GM20431 (cell line): ENCODE data around the gene ADAMTSL4.

Source experiments
- in situ Hi-C: fragments of 300-500 bp; cut with MseI, MboI; formaldehyde crosslinking; loops from one replicate; pipeline ENCODE4 v1.15.0; 2020; ENCODE audit warnings: low sequenced_read_pairs; ENCODE audit not compliant: unreplicated experiment

ADAMTSL4 gene

DNA sequence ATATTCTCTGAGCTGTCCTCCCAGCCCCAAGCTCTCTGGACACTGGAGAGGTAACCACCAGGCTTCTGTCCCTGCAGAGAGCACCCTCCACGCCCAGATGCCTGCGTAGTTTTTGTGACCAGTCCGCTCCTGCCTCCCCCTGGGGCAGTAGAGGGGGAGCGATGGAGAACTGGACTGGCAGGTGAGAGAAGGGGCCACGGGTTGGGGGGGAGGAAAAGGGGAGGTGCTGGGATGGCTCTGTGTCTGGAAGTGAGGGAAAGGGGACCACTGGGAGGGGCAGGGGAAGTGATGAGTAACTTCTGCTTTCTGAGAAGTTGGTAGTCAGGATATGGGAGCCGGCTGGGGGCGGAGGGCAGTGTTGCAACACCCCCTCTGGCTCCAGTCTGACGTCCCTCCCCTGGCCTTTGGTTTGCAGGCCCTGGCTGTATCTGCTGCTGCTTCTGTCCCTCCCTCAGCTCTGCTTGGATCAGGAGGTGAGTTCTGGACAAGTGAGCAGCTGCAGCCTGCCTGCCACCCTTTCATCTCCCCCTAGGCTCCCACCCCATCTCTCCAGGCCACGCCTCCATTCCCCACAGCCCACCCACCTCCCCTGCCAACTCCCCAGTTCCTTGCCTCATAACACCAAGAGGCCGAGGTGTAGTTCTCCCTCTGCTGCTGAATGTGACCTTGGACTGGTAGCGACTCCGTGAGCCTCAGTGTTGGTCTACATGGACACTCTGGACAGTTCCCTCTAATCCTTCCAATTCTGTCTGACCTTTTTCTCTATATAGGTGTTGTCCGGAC lies 3.1 kb downstream of the ADAMTSL4 start:
- in situ Hi-C loops: no loop called here

DNA sequence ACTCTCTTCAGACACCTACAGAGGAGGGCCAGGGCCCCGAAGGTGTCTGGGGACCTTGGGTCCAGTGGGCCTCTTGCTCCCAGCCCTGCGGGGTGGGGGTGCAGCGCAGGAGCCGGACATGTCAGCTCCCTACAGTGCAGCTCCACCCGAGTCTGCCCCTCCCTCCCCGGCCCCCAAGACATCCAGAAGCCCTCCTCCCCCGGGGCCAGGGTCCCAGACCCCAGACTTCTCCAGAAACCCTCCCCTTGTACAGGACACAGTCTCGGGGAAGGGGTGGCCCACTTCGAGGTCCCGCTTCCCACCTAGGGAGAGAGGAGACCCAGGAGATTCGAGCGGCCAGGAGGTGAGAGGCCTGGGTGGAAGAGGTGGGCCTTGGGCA lies 3.7 kb downstream of the ADAMTSL4 start:
- in situ Hi-C loops: no loop called here

DNA sequence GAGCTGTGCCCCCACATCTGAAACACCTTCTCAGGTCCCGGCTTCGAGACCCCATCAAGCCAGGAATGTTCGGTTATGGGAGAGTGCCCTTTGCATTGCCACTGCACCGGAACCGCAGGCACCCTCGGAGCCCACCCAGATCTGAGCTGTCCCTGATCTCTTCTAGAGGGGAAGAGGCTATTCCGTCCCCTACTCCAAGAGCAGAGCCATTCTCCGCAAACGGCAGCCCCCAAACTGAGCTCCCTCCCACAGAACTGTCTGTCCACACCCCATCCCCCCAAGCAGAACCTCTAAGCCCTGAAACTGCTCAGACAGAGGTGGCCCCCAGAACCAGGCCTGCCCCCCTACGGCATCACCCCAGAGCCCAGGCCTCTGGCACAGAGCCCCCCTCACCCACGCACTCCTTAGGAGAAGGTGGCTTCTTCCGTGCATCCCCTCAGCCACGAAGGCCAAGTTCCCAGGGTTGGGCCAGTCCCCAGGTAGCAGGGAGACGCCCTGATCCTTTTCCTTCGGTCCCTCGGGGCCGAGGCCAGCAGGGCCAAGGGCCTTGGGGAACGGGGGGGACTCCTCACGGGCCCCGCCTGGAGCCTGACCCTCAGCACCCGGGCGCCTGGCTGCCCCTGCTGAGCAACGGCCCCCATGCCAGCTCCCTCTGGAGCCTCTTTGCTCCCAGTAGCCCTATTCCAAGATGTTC lies 4.3 kb downstream of the ADAMTSL4 start:
- in situ Hi-C loops: no loop called here

DNA sequence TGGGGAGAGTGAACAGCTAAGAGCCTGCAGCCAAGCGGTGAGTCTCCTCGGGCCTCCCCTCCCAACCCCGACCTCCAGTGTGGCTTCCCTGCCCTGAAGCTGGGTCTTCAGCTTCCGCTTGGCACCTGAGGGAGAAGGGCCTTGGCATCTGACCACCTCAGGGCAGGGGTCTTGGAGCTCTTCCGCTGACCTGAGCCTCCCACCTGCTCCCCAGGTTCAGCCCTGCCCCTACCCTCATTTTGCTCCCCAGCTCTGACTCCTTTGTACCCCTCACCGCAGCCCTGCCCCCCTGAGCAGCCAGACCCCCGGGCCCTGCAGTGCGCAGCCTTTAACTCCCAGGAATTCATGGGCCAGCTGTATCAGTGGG lies 4.9 kb downstream of the ADAMTSL4 start:
- in situ Hi-C loops: no loop called here

DNA sequence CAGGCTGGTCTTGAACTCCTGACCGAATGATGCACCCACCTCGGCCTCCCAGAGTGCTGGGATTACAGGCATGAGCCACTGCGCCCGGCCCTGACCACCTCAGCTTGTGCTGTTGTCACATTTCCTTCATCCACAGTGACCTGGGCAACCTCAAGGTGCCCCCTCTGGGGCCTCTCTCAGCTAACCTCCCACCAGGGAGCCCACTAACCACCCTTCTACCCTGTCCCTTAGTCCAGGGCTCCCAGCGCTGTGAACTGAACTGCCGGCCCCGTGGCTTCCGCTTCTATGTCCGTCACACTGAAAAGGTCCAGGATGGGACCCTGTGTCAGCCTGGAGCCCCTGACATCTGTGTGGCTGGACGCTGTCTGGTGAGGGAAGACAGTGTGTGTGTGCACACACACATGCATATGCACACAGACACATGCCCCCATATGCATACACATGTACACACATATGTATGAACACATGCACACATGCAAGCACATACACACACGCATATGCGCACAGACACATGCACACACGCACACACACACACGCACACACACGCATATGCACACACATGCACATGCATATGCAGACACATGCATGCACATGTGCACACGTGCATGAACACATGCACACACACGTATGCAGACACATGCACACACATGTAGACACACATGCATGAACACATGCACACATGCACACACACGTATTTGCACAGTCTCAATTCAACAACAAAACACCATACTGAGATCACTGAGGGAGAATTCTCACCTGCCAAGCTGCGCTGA lies 6.2 kb downstream of the ADAMTSL4 start:
- in situ Hi-C loops: no loop called here

DNA sequence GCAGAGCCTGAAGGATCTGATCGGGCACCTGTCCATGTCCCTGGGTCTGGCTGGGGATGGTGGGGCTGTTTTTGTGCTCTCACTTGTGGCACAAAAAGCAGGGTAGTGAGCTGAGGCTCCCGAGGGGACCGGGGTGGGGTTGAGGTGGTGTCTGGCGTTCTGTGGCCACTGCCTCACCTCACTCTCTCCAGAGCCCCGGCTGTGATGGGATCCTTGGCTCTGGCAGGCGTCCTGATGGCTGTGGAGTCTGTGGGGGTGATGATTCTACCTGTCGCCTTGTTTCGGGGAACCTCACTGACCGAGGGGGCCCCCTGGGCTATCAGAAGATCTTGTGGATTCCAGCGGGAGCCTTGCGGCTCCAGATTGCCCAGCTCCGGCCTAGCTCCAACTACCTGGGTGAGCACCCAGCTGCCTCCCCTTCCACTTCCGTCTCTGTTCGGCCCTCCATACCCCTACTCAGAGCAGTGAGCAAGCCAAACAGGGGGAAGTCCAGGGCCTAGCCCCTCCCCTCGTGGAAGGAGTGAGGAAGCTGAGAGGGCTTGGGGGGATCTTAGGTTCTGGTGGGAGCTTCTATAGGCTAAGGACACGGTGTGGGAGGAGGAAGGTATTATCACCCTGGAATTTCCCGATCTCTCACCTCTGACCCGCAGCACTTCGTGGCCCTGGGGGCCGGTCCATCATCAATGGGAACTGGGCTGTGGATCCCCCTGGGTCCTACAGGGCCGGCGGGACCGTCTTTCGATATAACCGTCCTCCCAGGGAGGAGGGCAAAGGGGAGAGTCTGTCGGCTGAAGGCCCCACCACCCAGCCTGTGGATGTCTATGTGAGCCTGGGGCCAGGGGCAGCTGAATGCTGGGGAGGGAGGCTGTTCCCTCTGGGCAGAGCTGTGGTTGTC lies 7.0 kb downstream of the ADAMTSL4 start:
- in situ Hi-C loops: no loop called here

DNA sequence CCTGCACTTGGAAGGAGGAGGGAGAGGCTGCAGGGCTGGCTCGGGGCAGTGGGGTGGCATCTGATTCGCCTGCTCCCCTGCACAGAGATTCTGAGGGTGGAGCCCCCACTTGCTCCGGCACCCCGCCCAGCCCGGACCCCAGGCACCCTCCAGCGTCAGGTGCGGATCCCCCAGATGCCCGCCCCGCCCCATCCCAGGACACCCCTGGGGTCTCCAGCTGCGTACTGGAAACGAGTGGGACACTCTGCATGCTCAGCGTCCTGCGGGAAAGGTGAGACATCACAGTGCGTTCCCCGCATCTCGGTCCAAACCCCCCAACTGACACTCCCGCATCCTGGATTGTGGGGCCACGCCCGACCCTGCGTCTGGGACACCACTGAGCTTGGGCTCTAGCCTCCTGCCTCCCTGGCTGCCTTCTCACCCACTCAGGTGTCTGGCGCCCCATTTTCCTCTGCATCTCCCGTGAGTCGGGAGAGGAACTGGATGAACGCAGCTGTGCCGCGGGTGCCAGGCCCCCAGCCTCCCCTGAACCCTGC lies 7.9 kb downstream of the ADAMTSL4 start:
- in situ Hi-C loops: no loop called here

DNA sequence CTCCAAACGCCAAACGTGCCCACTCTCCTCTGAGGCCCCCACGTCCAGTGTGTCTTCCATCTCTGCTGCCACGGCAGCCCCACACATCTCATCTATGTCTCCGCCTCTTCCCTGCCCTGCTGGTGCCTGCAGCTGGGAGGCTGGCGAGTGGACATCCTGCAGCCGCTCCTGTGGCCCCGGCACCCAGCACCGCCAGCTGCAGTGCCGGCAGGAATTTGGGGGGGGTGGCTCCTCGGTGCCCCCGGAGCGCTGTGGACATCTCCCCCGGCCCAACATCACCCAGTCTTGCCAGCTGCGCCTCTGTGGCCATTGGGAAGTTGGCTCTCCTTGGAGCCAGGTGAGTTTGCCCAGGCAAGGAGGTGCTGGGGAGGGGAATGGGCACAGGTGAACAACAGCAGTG lies 8.6 kb downstream of the ADAMTSL4 start:
- in situ Hi-C loops: no loop called here

DNA sequence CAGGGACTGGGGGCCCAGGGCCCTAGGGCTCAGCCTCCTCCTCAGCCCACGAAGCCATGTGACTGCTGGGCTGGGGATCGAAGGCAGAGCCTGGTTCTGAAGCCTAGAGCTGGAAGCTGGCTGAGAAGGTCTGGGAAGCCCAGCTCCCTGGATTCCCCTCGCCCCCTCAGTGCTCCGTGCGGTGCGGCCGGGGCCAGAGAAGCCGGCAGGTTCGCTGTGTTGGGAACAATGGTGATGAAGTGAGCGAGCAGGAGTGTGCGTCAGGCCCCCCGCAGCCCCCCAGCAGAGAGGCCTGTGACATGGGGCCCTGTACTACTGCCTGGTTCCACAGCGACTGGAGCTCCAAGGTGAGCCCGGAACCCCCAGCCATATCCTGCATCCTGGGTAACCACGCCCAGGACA lies 9.1 kb downstream of the ADAMTSL4 start:
- in situ Hi-C loops: no loop called here

DNA sequence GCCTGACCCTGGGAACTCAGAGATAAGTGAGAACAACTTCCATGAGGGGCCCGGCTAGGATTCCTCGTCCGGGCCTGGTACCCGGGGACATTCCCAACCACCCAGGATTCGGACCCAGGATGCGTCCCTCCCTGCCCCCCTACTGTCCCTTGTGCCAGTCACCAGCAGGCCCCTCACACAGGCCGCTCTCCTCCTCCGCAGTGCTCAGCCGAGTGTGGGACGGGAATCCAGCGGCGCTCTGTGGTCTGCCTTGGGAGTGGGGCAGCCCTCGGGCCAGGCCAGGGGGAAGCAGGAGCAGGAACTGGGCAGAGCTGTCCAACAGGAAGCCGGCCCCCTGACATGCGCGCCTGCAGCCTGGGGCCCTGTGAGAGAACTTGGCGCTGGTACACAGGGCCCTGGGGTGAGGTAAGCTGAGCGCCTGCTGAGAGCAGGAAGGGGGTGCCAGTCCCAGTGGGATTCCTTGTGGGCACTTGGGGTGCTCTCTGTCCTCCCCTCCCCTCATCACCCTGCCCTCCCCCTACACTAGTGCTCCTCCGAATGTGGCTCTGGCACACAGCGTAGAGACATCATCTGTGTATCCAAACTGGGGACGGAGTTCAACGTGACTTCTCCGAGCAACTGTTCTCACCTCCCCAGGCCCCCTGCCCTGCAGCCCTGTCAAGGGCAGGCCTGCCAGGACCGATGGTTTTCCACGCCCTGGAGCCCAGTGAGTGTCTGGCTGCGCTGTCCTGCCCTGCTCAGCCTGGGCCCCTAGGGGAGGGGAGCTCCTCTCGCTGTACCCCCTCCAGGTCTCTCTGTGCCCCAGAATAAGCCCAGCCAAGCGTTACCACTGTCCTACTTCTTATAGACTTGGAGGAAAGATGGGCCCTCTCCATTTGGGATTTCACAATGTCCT lies 9.8 kb downstream of the ADAMTSL4 start:
- in situ Hi-C loops: no loop called here

DNA sequence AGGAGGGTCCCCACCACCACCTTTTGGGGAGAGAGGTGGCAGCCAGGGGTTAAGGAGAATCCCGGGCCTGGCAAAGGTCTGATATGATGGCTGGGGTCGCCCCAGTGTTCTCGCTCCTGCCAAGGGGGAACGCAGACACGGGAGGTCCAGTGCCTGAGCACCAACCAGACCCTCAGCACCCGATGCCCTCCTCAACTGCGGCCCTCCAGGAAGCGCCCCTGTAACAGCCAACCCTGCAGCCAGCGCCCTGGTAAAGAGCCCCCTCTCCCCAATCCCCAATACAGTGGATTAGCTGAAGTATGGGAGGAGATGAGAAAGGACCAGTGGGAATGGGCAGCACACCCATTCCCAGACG lies 10.4 kb downstream of the ADAMTSL4 start:
- in situ Hi-C loops: no loop called here

DNA sequence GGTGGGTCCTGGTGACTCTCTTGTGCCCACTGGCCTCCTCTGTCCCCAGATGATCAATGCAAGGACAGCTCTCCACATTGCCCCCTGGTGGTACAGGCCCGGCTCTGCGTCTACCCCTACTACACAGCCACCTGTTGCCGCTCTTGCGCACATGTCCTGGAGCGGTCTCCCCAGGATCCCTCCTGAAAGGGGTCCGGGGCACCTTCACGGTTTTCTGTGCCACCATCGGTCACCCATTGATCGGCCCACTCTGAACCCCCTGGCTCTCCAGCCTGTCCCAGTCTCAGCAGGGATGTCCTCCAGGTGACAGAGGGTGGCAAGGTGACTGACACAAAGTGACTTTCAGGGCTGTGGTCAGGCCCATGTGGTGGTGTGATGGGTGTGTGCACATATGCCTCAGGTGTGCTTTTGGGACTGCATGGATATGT lies 10.8 kb downstream of the ADAMTSL4 start:
- in situ Hi-C loops: no loop called here

DNA sequence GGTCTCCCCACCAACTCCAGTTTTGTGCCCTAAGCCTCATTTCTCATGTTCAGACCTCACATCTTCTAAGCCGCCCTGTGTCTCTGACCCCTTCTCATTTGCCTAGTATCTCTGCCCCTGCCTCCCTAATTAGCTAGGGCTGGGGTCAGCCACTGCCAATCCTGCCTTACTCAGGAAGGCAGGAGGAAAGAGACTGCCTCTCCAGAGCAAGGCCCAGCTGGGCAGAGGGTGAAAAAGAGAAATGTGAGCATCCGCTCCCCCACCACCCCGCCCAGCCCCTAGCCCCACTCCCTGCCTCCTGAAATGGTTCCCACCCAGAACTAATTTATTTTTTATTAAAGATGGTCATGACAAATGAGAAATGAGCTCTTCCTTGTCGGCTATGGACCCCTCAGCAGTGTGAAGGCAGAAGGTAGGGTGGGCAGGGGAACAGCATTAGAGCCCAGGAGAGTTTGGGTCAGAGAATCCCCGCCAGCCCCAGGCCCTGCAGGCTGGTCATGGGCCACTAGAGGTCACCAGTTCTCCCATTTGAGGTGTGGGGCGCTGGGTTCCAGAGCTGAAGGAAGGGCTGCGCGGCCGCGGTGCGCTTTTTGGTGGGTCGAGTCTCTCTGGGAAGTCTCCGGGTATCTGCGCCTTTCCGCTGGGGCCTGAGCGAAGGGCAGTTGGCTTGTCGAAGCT lies 11.5 kb downstream of the ADAMTSL4 start:
- in situ Hi-C loops: no loop called here

DNA sequence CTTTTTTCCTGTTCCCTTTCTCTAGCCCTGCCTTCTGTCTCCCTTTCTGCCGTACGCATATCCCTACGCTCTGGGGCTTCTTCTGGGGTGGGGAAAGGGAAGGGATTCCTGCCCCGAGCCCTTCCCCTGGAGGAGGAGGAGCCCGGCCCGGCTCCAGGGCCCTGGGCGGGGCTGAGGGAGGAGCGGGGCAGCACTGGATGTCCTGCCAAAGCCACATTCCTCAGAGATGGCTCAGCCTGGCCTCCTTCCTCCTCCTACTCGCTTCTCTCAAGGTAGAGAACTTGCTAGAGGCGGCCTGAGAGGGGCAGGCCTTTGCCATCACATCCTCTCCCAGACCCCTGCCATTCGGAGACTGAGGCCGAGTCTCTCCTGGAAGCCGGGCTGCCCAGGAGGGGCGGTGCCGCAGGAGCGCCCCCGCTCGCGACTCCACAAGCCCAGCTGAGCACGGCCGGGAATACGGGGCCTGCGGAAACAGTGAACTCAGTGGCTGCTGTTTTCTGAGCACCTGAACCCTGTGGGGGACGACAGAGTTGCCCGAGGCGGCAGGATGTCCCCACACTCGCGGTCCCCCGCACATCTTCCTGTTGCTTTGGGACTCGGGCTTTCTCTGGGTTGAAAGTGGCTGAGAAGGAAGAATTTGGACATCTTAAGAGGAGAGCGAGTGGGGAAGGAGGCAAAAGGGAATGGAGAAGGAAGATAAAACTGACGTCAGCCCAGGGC lies 12.2 kb downstream of the ADAMTSL4 start:
- in situ Hi-C loops: no loop called here

DNA sequence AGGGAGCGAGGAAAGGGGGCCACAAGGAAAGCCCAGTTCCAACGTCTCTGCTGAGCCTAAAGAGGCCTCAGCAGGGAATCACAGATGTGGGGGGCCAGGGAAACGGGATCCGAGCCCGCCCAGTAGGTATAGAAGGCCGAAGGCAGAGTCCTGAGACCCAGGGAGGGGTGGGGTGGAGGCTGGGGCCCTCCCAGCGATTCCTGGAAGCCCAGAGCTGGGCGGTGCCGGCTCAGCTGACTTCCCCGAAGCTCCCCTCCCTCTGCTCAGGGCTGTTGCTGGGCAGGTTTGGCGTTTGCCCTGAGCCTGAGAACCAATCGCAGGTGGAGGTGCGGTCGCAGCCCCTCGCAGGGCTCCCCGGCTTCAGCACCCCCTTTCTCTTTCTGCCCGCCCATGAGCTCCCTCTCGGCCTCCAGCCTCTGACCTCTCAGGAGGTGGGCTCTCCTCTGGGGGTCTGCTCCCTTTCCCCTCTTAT lies 12.8 kb downstream of the ADAMTSL4 start:
- in situ Hi-C loops: no loop called here

DNA sequence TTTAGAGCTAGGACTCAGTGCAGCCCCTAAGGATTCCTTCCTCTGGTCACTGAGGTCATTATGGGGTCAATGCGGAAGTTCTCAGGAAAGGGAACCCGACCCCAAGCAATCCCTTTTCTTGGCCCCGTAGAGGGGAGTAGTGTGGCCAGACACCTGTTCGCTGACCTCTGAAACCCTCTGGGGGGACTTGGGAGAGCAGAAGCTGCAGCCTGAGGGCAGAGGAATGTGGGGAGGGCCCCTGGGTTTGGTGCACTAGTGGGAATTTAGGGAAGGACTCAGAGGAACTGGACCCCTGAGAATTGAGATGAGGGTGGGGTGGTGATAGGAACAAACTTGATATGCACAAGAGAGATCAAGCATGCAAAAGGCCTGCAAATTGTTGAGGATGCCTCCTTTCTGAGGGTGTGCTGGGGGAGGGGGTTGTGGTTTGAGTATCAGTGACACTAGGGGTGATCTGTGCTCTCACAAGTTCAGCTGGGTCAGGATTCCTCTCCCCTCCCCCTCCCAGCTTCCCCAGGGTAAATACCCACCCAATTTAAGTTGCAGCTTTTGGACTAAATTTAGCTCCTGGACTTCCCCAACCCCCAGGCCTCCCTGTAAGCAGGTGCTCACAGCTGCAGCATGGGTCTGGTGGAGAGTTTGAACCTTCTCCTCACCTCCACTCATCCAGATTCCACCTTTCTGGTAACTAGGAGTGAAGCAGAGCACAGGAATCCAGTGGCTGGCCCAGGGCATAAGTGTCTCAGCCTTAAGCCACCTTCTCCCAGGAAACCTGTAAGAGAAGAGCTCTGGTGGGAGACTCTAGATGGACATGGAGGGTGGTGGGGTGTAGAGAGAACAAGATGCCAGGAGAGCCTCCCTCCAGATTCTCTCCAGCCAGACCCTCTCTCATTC lies 13.5 kb downstream of the ADAMTSL4 start:
- in situ Hi-C loops: no loop called here
